AG04450 (cell line): Measurements from ENCODE around the gene RALY. TPM values are rescaled to one million over a fixed set of nuclear protein-coding genes. Genes with fewer than 3 reads are reported as not detected.

Experiments used
- CTCF ChIA-PET: fragments of 300-600, 350-600 bp; formaldehyde crosslinking; extraction: SDS; loops from one replicate; lab custom pipeline; 2022; ENCODE audit warnings: antibody characterized with exemption, inconsistent platforms; lab: Charles Lee
- POLR2A ChIA-PET: fragments of 350-600 bp; formaldehyde crosslinking; extraction: SDS; loops from one replicate; lab custom pipeline; 2021; ENCODE audit warnings: antibody characterized with exemption, inconsistent platforms; lab: Yijun Ruan, JAX
- DNase-seq: peaks from one replicate; pipeline ENCODE4 v3.0.0-alpha.2; 2011; ENCODE audit warnings: low read depth, low spot score
- H3K27ac ChIP-seq: one replicate; pipeline ENCODE4 v1.5.1; 2012; ENCODE audit warnings: low read depth, low read length, control low read depth
- H3K27me3 ChIP-seq: one replicate; pipeline ENCODE4 v1.6.0; 2012; ENCODE audit warnings: low read length; ENCODE audit not compliant: control insufficient read depth, insufficient read depth
- H3K4me3 ChIP-seq: 2 replicates; pipeline ENCODE4 v1.5.1; 2011; ENCODE audit warnings: mild to moderate bottlenecking, low read depth, low read length, control low read depth
- H3K9me3 ChIP-seq: 2 replicates; pipeline ENCODE4 v1.5.1; 2012; ENCODE audit warnings: low read length; ENCODE audit not compliant: control insufficient read depth, insufficient read depth
- CTCF ChIP-seq: IDR thresholded peaks from 2 replicates; pipeline ENCODE4 v1.5.1; 2011; ENCODE audit warnings: low read depth, low read length, control low read depth, inconsistent platforms
- polyA plus RNA-seq: library from polyadenylated mRNA; depleted of rRNA; stranded (reverse); fragments of >200 nt; gene quantifications from 2 replicates; pipeline ENCODE4 v1.2.3, GENCODE V29; 2011

Gene RALY
- polyA plus RNA-seq, 1 experiment, result 79.2 TPM

- CTCF ChIA-PET, result no interaction called here
- no peak overlapping the region for H3K4me3 ChIP-seq
- peaks cover 15% of the 10 kb centered on the region; the same call in 1 of the 2 replicates for H3K9me3 ChIP-seq
- DNase-seq, result no peak
- TF ChIP-seq CTCF, result no peak
- POLR2A ChIA-PET, result no interaction called here
- peaks cover 24% of the 10 kb centered on the region for H3K27me3 ChIP-seq
- H3K27ac ChIP-seq, result no peak overlapping the region
Observed at GRCh38 chr20:33948480-33948879, 45.2 kb upstream of the RALY start.

GRCh38 chr20:33951171-33951570 is 42.5 kb upstream of the RALY start:
- POLR2A ChIA-PET, result interaction anchor here (0.7 kb wide), 2 partner anchors 14 to 114 kb away, joined by 3 to 4 read pairs; no protein-coding TSS in a partner anchor
- TF ChIP-seq CTCF, result no peak
- CTCF ChIA-PET, result no interaction called here
- H3K27ac ChIP-seq, result no peak overlapping the region
- H3K27me3 ChIP-seq, result peaks cover 30% of the 10 kb centered on the region
- DNase-seq, result no peak
- no peak overlapping the region for H3K4me3 ChIP-seq
- H3K9me3 ChIP-seq, result peaks cover 15% of the 10 kb centered on the region; the same call in 1 of the 2 replicates

GRCh38 chr20:33954504-33954903 is 39.2 kb upstream of the RALY start:
- no peak overlapping the region for H3K27ac ChIP-seq
- no peak for TF ChIP-seq CTCF
- ChIA-PET POLR2A (no interaction called here), CTCF (no interaction called here)
- no peak overlapping the region for H3K4me3 ChIP-seq
- no peaks in the 10 kb centered on the region for H3K9me3 ChIP-seq
- peaks cover 27% of the 10 kb centered on the region for H3K27me3 ChIP-seq
- no peak for DNase-seq

- POLR2A ChIA-PET, result no interaction called here
- no peak for TF ChIP-seq CTCF
- no peak overlapping the region for H3K4me3 ChIP-seq
- CTCF ChIA-PET, result no interaction called here
- no peak overlapping the region for H3K27ac ChIP-seq
- peaks cover 23% of the 10 kb centered on the region for H3K27me3 ChIP-seq
- DNase-seq, result no peak
- no peaks in the 10 kb centered on the region for H3K9me3 ChIP-seq
Observed at GRCh38 chr20:33963751-33964150, 30.0 kb upstream of the RALY start.

- ChIA-PET CTCF (no interaction called here), POLR2A (no interaction called here)
- no peak overlapping the region for H3K4me3 ChIP-seq
- H3K27ac ChIP-seq, result no peak overlapping the region
- H3K9me3 ChIP-seq, result no peaks in the 10 kb centered on the region
- peaks cover 23% of the 10 kb centered on the region for H3K27me3 ChIP-seq
- TF ChIP-seq CTCF, result no peak
- no peak for DNase-seq
Observed at GRCh38 chr20:33964441-33964840, 29.3 kb upstream of the RALY start.
